KMS-11 (cell line): Measurements from ENCODE around the gene LRRC25.

ENCODE experiments used
- H2AFZ ChIP-seq: fragments of 200-600 bp; sonication (generic); 2 replicates; pipeline ENCODE4 v1.6.1; 2016; ENCODE audit warnings: antibody characterized with exemption, mixed run types, low read depth
- H3K27ac ChIP-seq: fragments of 200-600 bp; sonication (generic); 2 replicates; pipeline ENCODE4 v1.6.1; 2016; ENCODE audit warnings: mild to moderate bottlenecking, mixed run types
- H3K27me3 ChIP-seq: fragments of 200-600 bp; sonication (generic); 2 replicates; pipeline ENCODE4 v1.6.1; 2017; ENCODE audit warnings: mild to moderate bottlenecking, low read depth, mixed run types, moderate library complexity; ENCODE audit not compliant: insufficient read depth
- H3K36me3 ChIP-seq: fragments of 200-600 bp; sonication (generic); 2 replicates; pipeline ENCODE4 v1.6.1; 2017; ENCODE audit warnings: mild to moderate bottlenecking, mixed run types; ENCODE audit not compliant: insufficient read depth
- H3K4me1 ChIP-seq: fragments of 200-600 bp; sonication (generic); 2 replicates; pipeline ENCODE4 v1.6.1; 2016; ENCODE audit warnings: mild to moderate bottlenecking, low read depth, mixed run types; ENCODE audit not compliant: poor library complexity, severe bottlenecking
- H3K4me2 ChIP-seq: fragments of 200-600 bp; sonication (generic); 2 replicates; pipeline ENCODE4 v1.7.0; 2016; ENCODE audit warnings: mild to moderate bottlenecking, mixed run types
- H3K4me3 ChIP-seq: fragments of 200-600 bp; sonication (generic); IDR thresholded peaks from 2 replicates; pipeline ENCODE4 v1.6.1; 2017; ENCODE audit warnings: low read depth, low read length, mixed read lengths; ENCODE audit not compliant: insufficient read depth
- H3K79me2 ChIP-seq: fragments of 200-600 bp; sonication (generic); 2 replicates; pipeline ENCODE4 v1.6.1; 2016; ENCODE audit warnings: low read depth, mixed run types; ENCODE audit not compliant: insufficient read depth
- H3K9ac ChIP-seq: fragments of 200-600 bp; sonication (generic); 2 replicates; pipeline ENCODE4 v1.6.1; 2016; ENCODE audit warnings: mild to moderate bottlenecking, mixed run types
- H4K20me1 ChIP-seq: fragments of 200-600 bp; sonication (generic); 2 replicates; pipeline ENCODE4 v1.6.1; 2016; ENCODE audit warnings: mild to moderate bottlenecking, mixed run types; ENCODE audit not compliant: insufficient read depth
- TF ChIP-seq, protein P1 (sequence below): fragments of 200-600 bp; sonication (generic); conservative IDR thresholded peaks from 2 replicates; pipeline ENCODE4 v1.6.1; 2017; ENCODE audit warnings: low read depth, mild to moderate bottlenecking, antibody characterized with exemption, low read length, moderate library complexity, mixed read lengths

Gene LRRC25

GRCh38 chr19:18392417-18392816, 5.0 kb downstream of the LRRC25 start:
- Histone ChIP-seq H3K36me3 (no peaks in the 10 kb centered on the region), H3K79me2 (no peaks in the 10 kb centered on the region), H2AFZ (no peak overlapping the region), H4K20me1 (no peaks in the 10 kb centered on the region), H3K27ac (no peak overlapping the region), H3K27me3 (peaks cover 55% of the 10 kb centered on the region), H3K4me1 (peaks cover 2% of the 10 kb centered on the region), H3K9ac (no peak overlapping the region), H3K4me3 (no peak overlapping the region), H3K4me2 (no peak overlapping the region)
- TF ChIP-seq, protein P1, sequence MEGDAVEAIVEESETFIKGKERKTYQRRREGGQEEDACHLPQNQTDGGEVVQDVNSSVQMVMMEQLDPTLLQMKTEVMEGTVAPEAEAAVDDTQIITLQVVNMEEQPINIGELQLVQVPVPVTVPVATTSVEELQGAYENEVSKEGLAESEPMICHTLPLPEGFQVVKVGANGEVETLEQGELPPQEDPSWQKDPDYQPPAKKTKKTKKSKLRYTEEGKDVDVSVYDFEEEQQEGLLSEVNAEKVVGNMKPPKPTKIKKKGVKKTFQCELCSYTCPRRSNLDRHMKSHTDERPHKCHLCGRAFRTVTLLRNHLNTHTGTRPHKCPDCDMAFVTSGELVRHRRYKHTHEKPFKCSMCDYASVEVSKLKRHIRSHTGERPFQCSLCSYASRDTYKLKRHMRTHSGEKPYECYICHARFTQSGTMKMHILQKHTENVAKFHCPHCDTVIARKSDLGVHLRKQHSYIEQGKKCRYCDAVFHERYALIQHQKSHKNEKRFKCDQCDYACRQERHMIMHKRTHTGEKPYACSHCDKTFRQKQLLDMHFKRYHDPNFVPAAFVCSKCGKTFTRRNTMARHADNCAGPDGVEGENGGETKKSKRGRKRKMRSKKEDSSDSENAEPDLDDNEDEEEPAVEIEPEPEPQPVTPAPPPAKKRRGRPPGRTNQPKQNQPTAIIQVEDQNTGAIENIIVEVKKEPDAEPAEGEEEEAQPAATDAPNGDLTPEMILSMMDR, result no peak

DNA sequence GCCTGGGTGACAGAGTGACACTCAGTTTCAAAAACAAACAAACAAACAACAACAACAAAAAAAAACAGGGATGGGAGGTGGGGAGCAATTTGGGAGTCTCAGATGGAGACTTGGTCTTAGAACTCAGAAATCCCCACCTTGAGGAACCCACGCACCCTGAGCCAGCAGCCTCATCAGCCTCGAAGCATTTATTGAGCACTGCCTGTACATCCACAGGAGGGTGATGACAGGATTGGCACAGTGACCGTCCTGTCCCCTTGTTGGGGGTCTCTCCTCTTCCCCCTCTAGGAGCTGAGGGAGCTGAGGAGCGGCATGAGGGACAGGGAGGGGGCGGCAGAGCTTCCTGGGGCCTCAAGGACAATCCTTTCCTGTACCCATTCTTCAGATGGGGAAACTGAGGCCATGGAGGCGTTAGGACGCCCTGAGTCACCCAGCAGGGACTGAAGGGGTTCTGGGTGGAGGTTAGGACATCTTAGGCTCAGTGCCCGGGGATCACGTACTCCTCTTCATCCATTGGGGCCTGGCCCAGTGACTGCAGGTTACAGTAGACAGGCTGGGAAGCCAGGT, 5.8 kb downstream of the LRRC25 start:
- H3K79me2 ChIP-seq, result no peaks in the 10 kb centered on the region
- no peak overlapping the region for H2AFZ ChIP-seq
- H3K27ac ChIP-seq, result no peak overlapping the region
- TF ChIP-seq, protein P1, result no peak
- H4K20me1 ChIP-seq, result no peaks in the 10 kb centered on the region
- peaks cover 50% of the 10 kb centered on the region for H3K27me3 ChIP-seq
- H3K36me3 ChIP-seq, result no peaks in the 10 kb centered on the region
- H3K4me2 ChIP-seq, result no peak overlapping the region
- H3K4me1 ChIP-seq, result no peaks in the 10 kb centered on the region
- H3K9ac ChIP-seq, result no peak overlapping the region
- H3K4me3 ChIP-seq, result no peak overlapping the region

DNA sequence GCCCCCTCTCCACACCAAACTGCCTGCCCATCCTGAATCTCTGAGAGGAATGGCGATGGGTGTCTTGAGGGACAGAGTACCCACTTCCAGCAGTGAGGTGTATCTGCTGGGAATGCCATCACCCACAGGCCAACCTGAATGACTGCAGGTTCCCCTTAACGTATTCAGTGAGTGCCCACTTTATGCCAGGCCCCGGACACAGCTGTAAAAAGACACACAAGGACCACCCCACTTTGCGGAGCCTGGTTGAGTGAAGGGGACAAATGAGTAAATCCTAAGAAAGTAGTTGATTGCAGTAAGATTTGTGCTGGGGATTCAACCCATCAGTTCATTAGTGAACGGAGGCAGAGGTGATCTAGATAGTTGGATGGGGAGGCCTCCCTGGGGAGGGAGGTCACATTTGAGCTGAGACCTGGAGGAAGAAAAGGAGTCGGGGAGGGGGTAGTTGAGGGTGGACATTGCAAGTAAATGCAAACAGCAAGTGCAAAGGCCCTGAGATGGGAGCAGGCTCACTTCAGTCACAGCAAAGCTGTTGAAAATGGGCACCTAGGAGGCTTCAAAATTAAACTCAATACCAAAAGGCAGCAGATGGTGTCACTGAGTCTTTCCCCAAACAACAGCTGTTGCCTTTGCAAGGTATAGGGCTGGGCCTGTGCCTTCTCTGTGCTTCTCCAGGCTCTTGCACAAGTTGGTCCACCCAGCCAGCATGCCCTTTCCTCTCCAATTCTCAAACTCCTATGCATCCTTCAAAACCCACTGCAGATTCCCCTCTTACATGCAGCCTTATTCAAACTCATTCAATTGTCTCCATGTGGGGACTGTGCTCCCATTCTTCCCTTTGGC, 7.1 kb downstream of the LRRC25 start:
- H3K4me2 ChIP-seq, result no peak overlapping the region
- no peak overlapping the region for H2AFZ ChIP-seq
- no peaks in the 10 kb centered on the region for H3K36me3 ChIP-seq
- H4K20me1 ChIP-seq, result no peaks in the 10 kb centered on the region
- no peaks in the 10 kb centered on the region for H3K4me1 ChIP-seq
- H3K27me3 ChIP-seq, result peaks cover 51% of the 10 kb centered on the region
- H3K4me3 ChIP-seq, result no peak overlapping the region
- no peak overlapping the region for H3K9ac ChIP-seq
- H3K27ac ChIP-seq, result no peak overlapping the region
- no peaks in the 10 kb centered on the region for H3K79me2 ChIP-seq
- TF ChIP-seq, protein P1, result no peak

DNA sequence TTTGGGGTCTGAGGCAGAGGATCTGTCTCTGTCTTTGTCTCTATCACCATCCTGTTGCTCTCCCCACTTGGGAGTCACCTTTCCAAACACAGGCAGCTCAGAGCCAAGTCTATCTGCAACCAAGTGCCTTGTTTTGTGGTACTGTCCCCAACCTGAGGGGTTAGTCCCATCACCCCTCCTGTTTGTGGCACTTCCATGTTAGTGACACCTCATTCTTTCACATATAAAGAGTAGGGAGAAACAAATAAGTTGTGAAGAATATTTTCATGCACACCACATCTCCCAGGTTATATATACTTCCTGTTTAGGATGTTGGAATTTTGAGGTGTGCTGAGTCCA, 7.7 kb downstream of the LRRC25 start:
- no peak overlapping the region for H3K4me3 ChIP-seq
- TF ChIP-seq, protein P1, result no peak
- H3K27ac ChIP-seq, result no peak overlapping the region

More for the DNA sequence above, 7.7 kb downstream of the LRRC25 start:
- Histone ChIP-seq H4K20me1 (no peaks in the 10 kb centered on the region), H3K79me2 (no peaks in the 10 kb centered on the region), H3K36me3 (no peaks in the 10 kb centered on the region), H3K4me2 (no peak overlapping the region), H3K4me1 (no peaks in the 10 kb centered on the region), H3K27me3 (peaks cover 54% of the 10 kb centered on the region; the same call in 1 of the 2 replicates), H3K9ac (no peak overlapping the region), H2AFZ (no peak overlapping the region)
